PC-9 (cell line): ENCODE results near the gene CTDP1. TPM values are rescaled to one million over a fixed set of nuclear protein-coding genes. Genes with fewer than 3 reads are reported as not detected.

Experiments used
- BruUV-seq: library from RNA; stranded (reverse); fragments of 400-500 nt; replicated peaks from 2 replicates; lab custom pipeline; 2021; lab: Mats Ljungman, UMichigan
- CTCF ChIA-PET: fragments of 300-600 bp; sonication (Branson Sonifier 250); formaldehyde crosslinking; loops from one replicate; lab custom pipeline; 2022; ENCODE audit warnings: antibody characterized with exemption; lab: Charles Lee
- POLR2A ChIA-PET: fragments of 300-600 bp; sonication (Branson Sonifier 250); formaldehyde crosslinking; loops from one replicate; lab custom pipeline; 2022; ENCODE audit warnings: antibody characterized with exemption; ENCODE audit not compliant: unreplicated experiment; lab: Charles Lee
- DNase-seq, 2 experiments: peaks; one replicate each; pipeline versions ENCODE4 v3.0.0 to v3.0.0-alpha.2; 2015 to 2022; ENCODE audit warnings: mixed read lengths in 1 of 2
- H2AFZ ChIP-seq: fragments of 200-600 bp; sonication (generic); 2 replicates; pipeline ENCODE4 v1.8.1; 2017; ENCODE audit warnings: antibody characterized with exemption
- H3F3A ChIP-seq: fragments of 200-600 bp; sonication (generic); 2 replicates; pipeline ENCODE4 v1.8.1; 2017; ENCODE audit warnings: antibody characterized with exemption, mild to moderate bottlenecking, low read depth; ENCODE audit not compliant: insufficient read depth
- H3K27ac ChIP-seq: fragments of 200-600 bp; sonication (generic); 2 replicates; pipeline ENCODE4 v1.6.1; 2016; ENCODE audit warnings: mixed run types
- H3K27me3 ChIP-seq: fragments of 200-600 bp; sonication (generic); 2 replicates; pipeline ENCODE4 v1.6.1; 2016; ENCODE audit warnings: low read depth, mixed run types; ENCODE audit not compliant: insufficient read depth
- H3K36me3 ChIP-seq: fragments of 200-600 bp; sonication (generic); 2 replicates; pipeline ENCODE4 v1.6.1; 2016; ENCODE audit warnings: low read depth, mixed run types
- H3K4me1 ChIP-seq: fragments of 200-600 bp; sonication (generic); replicated peaks from 2 replicates; pipeline ENCODE4 v1.6.1; 2016; ENCODE audit warnings: mixed run types; ENCODE audit not compliant: insufficient read depth
- H3K4me2 ChIP-seq: fragments of 200-600 bp; sonication (generic); 2 replicates; pipeline ENCODE4 v1.6.1; 2017; ENCODE audit warnings: mixed run types
- H3K4me3 ChIP-seq: fragments of 200-600 bp; sonication (generic); 2 replicates; pipeline ENCODE4 v1.6.1; 2016; ENCODE audit warnings: mixed run types
- H3K79me2 ChIP-seq: fragments of 200-600 bp; sonication (generic); 2 replicates; pipeline ENCODE4 v1.6.1; 2017; ENCODE audit warnings: low read depth, mixed run types
- H3K9me2 ChIP-seq: fragments of 200-600 bp; sonication (generic); 2 replicates; pipeline ENCODE4 v1.8.1; 2017; ENCODE audit warnings: mild to moderate bottlenecking; ENCODE audit not compliant: insufficient read depth
- H3K9me3 ChIP-seq: fragments of 200-600 bp; sonication (generic); 2 replicates; pipeline ENCODE4 v1.8.1; 2016; ENCODE audit warnings: low read depth; ENCODE audit not compliant: insufficient read depth
- H4K20me1 ChIP-seq: fragments of 200-600 bp; sonication (generic); 2 replicates; pipeline ENCODE4 v1.8.1; 2017; ENCODE audit not compliant: insufficient read depth
- EZH2 ChIP-seq: fragments of 200-600 bp; sonication (generic); IDR thresholded peaks from 2 replicates; pipeline ENCODE4 v1.8.0; 2017; ENCODE audit warnings: antibody characterized with exemption, low read depth
- intact Hi-C: fragments of 100-400 bp; cut with micrococcal nuclease; formaldehyde crosslinking; loops from one replicate; pipeline ENCODE4 v1.10.0; 2022; ENCODE audit not compliant: unreplicated experiment
- total RNA-seq: library from RNA; stranded (reverse); gene quantifications from 2 replicates; pipeline ENCODE4 v1.2.3, GENCODE V29; 2021
- TF ChIP-seq, protein P1 (sequence below): fragments of 200-600 bp; sonication (generic); conservative IDR thresholded peaks from 2 replicates; pipeline ENCODE4 v1.6.1; 2017; ENCODE audit warnings: mixed run types, antibody characterized with exemption, mild to moderate bottlenecking, moderate library complexity

The CTDP1 gene
- total RNA-seq, 1 experiment from 2014 or later = 16.0 TPM

DNA sequence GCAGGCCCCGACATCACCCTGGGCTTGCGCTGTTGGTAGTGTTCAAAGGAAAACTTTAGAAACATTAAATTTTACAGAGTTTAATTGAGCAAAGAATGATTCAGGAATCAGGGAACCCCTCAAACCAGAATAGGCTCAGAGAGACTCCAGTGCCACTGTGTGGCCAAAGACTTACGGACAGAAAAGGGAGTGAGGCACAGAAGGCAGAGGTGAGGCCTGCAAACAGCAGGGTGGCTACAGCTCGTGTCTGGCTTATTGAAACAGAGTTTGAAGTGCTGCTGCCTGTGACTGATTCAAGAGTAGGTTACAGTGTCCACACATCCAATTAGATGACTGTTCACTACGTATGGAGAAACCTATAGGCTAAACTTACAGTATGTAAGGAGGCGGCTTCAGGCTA, 2.4 kb upstream of the CTDP1 start:
- Histone ChIP-seq H3K9me2 (no peaks in the 10 kb centered on the region), H2AFZ (no peak overlapping the region), H4K20me1 (peaks cover 18% of the 10 kb centered on the region), H3K4me3 (no peak overlapping the region), H3K27ac (no peak overlapping the region), H3K9me3 (no peaks in the 10 kb centered on the region), H3F3A (peaks cover 8% of the 10 kb centered on the region), H3K27me3 (no peaks in the 10 kb centered on the region), H3K36me3 (peaks cover 7% of the 10 kb centered on the region; the same call in 1 of the 2 replicates), H3K79me2 (peaks cover 45% of the 10 kb centered on the region), H3K4me2 (peak overlapping the region; percentile 97; the same call in 1 of the 2 replicates), H3K4me1 (peaks cover 22% of the 10 kb centered on the region)
- intact Hi-C loops = no loop called here
- DNase-seq = no peak
- CTCF ChIA-PET = no interaction called here
- no TSS peak for BruUV-seq
- POLR2A ChIA-PET = no interaction called here
- TF ChIP-seq, protein P1, sequence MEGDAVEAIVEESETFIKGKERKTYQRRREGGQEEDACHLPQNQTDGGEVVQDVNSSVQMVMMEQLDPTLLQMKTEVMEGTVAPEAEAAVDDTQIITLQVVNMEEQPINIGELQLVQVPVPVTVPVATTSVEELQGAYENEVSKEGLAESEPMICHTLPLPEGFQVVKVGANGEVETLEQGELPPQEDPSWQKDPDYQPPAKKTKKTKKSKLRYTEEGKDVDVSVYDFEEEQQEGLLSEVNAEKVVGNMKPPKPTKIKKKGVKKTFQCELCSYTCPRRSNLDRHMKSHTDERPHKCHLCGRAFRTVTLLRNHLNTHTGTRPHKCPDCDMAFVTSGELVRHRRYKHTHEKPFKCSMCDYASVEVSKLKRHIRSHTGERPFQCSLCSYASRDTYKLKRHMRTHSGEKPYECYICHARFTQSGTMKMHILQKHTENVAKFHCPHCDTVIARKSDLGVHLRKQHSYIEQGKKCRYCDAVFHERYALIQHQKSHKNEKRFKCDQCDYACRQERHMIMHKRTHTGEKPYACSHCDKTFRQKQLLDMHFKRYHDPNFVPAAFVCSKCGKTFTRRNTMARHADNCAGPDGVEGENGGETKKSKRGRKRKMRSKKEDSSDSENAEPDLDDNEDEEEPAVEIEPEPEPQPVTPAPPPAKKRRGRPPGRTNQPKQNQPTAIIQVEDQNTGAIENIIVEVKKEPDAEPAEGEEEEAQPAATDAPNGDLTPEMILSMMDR = no peak
- TF ChIP-seq EZH2 = no peak

DNA sequence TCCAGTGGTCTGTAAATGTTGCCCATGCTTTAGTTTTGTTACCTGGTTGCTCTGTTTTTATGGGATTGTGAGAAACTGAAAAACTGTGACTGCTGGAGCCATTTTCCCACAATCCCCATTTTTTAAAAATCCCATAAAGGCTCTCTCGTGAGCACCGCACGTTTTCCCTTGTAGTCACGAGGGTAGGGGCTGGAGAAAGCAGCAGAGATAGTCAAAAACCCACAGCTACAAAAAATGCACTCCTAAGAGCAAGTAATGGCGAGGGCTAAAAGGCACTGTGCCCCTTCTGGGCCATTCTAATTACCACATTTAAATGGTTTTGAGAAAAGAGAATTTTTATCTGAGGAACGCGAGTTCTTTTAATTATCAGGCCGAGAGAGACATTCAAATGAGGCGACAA, 1.8 kb upstream of the CTDP1 start:
- H3F3A ChIP-seq = peaks cover 8% of the 10 kb centered on the region
- H3K27ac ChIP-seq = no peak overlapping the region
- peak overlapping the region; percentile 63; the same call in 1 of the 2 replicates for H3K4me3 ChIP-seq
- H3K36me3 ChIP-seq = peaks cover 7% of the 10 kb centered on the region; the same call in 1 of the 2 replicates
- POLR2A ChIA-PET = no interaction called here
- intact Hi-C loops = no loop called here
- no peak for DNase-seq
- H4K20me1 ChIP-seq = peaks cover 24% of the 10 kb centered on the region
- peaks cover 51% of the 10 kb centered on the region for H3K79me2 ChIP-seq
- CTCF ChIA-PET = no interaction called here
- H3K4me1 ChIP-seq = peaks cover 22% of the 10 kb centered on the region
- no TSS peak for BruUV-seq
- H3K9me3 ChIP-seq = no peaks in the 10 kb centered on the region
- H3K27me3 ChIP-seq = no peaks in the 10 kb centered on the region
- TF ChIP-seq, protein P1 = no peak
- no peak for TF ChIP-seq EZH2
- no peaks in the 10 kb centered on the region for H3K9me2 ChIP-seq
- H2AFZ ChIP-seq = peak overlapping the region; percentile 89; the same call in 1 of the 2 replicates
- H3K4me2 ChIP-seq = peak overlapping the region; percentile 97

DNA sequence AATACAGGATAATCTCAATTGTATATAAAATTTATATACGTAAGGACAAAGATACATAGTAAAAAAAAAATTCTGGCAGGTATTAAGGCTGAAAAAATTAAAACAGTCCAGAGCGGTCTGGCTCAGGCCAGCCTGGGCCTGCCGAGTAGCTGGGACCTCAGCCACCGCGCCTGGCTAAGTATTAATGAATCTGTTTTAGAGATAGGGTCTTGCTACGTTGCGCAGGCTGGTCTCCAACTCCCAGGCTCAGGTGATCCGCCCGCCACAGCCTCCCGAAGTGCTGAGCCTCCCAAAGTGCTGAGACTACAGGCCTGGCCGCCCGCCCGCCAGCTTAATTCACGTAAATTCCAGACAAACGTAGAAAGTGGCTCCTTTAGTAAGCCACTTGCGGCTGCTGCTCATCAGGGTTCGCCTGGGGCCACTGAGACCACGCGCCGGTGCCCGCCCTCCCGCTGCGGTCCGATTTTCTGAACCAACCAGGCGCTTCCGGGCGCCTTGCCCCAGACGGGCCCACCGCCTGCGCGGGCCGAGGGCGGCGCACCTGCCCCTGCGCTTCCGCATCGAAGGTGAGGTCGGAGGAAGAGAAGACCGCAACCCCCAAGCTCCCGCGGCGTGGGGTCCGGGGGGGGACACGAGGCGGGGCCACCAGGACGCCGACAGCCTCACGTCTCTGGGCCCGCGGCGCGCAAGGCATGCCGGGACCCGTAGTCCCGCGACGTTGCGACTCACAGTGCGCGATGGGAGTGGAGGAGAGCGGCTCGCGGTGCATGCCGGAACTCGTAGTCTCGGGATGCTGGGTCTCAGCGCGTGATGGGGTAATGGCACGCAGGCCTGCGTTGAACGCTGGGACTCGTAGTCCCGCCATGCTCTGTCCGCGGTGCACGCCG, 695 bp upstream of the CTDP1 start:
- TF ChIP-seq EZH2 = no peak
- TF ChIP-seq, protein P1 = no peak
- no peaks in the 10 kb centered on the region for H3K9me2 ChIP-seq
- BruUV-seq = no TSS peak
- DNase-seq = peak; percentile 95
- H3K27me3 ChIP-seq = no peaks in the 10 kb centered on the region
- POLR2A ChIA-PET = interaction anchor here (0.7 kb wide), 1 partner anchor 275 kb away, joined by 3 read pairs; no protein-coding TSS in a partner anchor
- peaks cover 35% of the 10 kb centered on the region for H4K20me1 ChIP-seq
- H3K4me1 ChIP-seq = peaks cover 22% of the 10 kb centered on the region
- H3K36me3 ChIP-seq = peaks cover 7% of the 10 kb centered on the region; the same call in 1 of the 2 replicates
- H3K4me3 ChIP-seq = peak overlapping the region; percentile 63
- peak overlapping the region; percentile 97 for H3K4me2 ChIP-seq
- peaks cover 8% of the 10 kb centered on the region for H3F3A ChIP-seq
- no peaks in the 10 kb centered on the region for H3K9me3 ChIP-seq
- H2AFZ ChIP-seq = peak overlapping the region; percentile 89
- CTCF ChIA-PET = no interaction called here
- H3K27ac ChIP-seq = peak overlapping the region; percentile 83
- intact Hi-C loops = no loop called here
- H3K79me2 ChIP-seq = peaks cover 62% of the 10 kb centered on the region
